Thymus (tissue), 11 donors: ENCODE data around the gene FARS2. TPM values are rescaled to one million over a fixed set of nuclear protein-coding genes. Genes with fewer than 3 reads are reported as not detected.

ENCODE experiments used
- DNase-seq, 9 donors: peaks; one replicate each; pipeline ENCODE4 v3.0.0-alpha.2; 2013; ENCODE audit warnings: low spot score in 9 of 9, low read depth in 6 of 9, missing footprints in 1 of 9
- H3K27ac ChIP-seq, 2 donors: one replicate each; pipeline ENCODE4 v1.5.1; 2013; ENCODE audit warnings: control low read depth in 1 of 2, low read depth in 1 of 2, low read length in 1 of 2, mild to moderate bottlenecking in 1 of 2, moderate library complexity in 1 of 2
- H3K27me3 ChIP-seq, 2 donors: one replicate each; pipeline ENCODE4 v1.5.1; 2013; ENCODE audit warnings: low read length in 1 of 2; ENCODE audit not compliant: control insufficient read depth in 2 of 2, insufficient read depth in 1 of 2
- H3K36me3 ChIP-seq, 2 donors: one replicate each; pipeline ENCODE4 v1.5.1; 2013; ENCODE audit warnings: low read length in 1 of 2, mild to moderate bottlenecking in 1 of 2, moderate library complexity in 1 of 2; ENCODE audit not compliant: control insufficient read depth in 2 of 2, insufficient read depth in 2 of 2
- H3K4me1 ChIP-seq, 2 donors: one replicate each; pipeline ENCODE4 v1.5.1; 2013; ENCODE audit warnings: low read length in 2 of 2; ENCODE audit not compliant: control insufficient read depth in 2 of 2, insufficient read depth in 2 of 2
- H3K4me3 ChIP-seq, 2 donors: one replicate each; pipeline ENCODE4 v1.5.1; 2013; ENCODE audit warnings: low read length in 2 of 2, control low read depth in 1 of 2, mild to moderate bottlenecking in 1 of 2
- H3K9me3 ChIP-seq, 2 donors: one replicate each; pipeline ENCODE4 v1.5.1; 2013; ENCODE audit warnings: low read length in 1 of 2, mild to moderate bottlenecking in 1 of 2; ENCODE audit not compliant: control insufficient read depth in 2 of 2, insufficient read depth in 1 of 2
- WGBS: extraction: QIAGEN DNeasy Blood & Tissue Kit; methylation state at CpG from one replicate; pipeline ENCODE4 v1.1.7; 2013; 5-methylcytosine and 5-hydroxymethylcytosine counted together
- polyA plus RNA-seq: library from polyadenylated mRNA; stranded (reverse); fragments of 200-250 nt; gene quantifications from one replicate; pipeline ENCODE4 v1.2.3, GENCODE V29; 2013
- total RNA-seq: library from RNA; stranded (reverse); fragments of 120-200 nt; gene quantifications from one replicate; pipeline ENCODE4 v1.2.4, GENCODE V29; 2013
- donor health status: healthy.

Gene FARS2
- total and polyA plus RNA-seq, 2 donors: 10.5 to 23.2 TPM

- no peak overlapping the region for H3K4me3 ChIP-seq
- no peaks in the 10 kb centered on the region for H3K36me3 ChIP-seq
- H3K27ac ChIP-seq: no peak overlapping the region
- peaks cover 7 to 37% of the 10 kb centered on the region in 2 donors for H3K4me1 ChIP-seq
- no peaks in the 10 kb centered on the region for H3K27me3 ChIP-seq
- no peaks in the 10 kb centered on the region for H3K9me3 ChIP-seq
- 98% methylated on average over 5 of the region's 5 CpGs for WGBS
- DNase-seq: no peak
Measured at GRCh38 chr6:5814116-5814515, 552.8 kb downstream of the FARS2 start.

GRCh38 chr6:5814901-5815300, 553.6 kb downstream of the FARS2 start:
- Histone ChIP-seq H3K27ac (no peak overlapping the region), H3K27me3 (no peaks in the 10 kb centered on the region), H3K4me1 (peaks cover 3 to 30% of the 10 kb centered on the region in 2 donors), H3K36me3 (no peaks in the 10 kb centered on the region), H3K9me3 (no peaks in the 10 kb centered on the region), H3K4me3 (no peak overlapping the region)
- 98% methylated on average over 9 of the region's 9 CpGs for WGBS
- DNase-seq: no peak

- no peaks in the 10 kb centered on the region for H3K36me3 ChIP-seq
- H3K4me3 ChIP-seq: no peak overlapping the region
- peaks cover 0 to 7% of the 10 kb centered on the region in 2 donors for H3K9me3 ChIP-seq
- H3K27me3 ChIP-seq: no peaks in the 10 kb centered on the region
- H3K4me1 ChIP-seq: peaks cover 0 to 9% of the 10 kb centered on the region in 2 donors
- 95% methylated on average over 3 of the region's 3 CpGs for whole genome bisulfite sequencing
- H3K27ac ChIP-seq: no peak overlapping the region
- no peak for DNase-seq
Measured at GRCh38 chr6:5817869-5818268, 556.6 kb downstream of the FARS2 start.

DNA sequence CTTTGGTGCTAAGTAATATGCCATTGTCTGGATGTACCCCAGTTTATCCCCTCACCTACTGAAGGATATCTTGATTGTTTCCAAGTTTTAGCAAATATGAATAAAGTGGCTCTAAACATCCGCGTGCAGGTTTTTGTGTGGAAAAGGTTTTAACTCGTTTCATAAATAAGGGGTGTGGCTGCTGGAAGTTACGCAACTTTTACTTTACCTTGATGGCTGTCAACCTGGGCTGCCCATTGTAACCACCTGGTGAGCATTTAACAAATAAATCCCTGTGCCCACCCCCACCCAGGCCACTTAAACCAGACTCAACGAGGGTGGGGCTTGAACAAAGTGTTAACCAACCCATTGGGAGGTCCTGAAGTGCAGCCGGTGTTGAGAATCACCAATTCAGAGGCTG, 557.6 kb downstream of the FARS2 start:
- WGBS: 90% methylated on average over 6 of the region's 6 CpGs
- DNase-seq: no peak
- Histone ChIP-seq H3K27me3 (no peaks in the 10 kb centered on the region), H3K27ac (no peak overlapping the region), H3K9me3 (peaks cover 0 to 7% of the 10 kb centered on the region in 2 donors), H3K36me3 (no peaks in the 10 kb centered on the region), H3K4me3 (no peak overlapping the region), H3K4me1 (peaks cover 0 to 3% of the 10 kb centered on the region in 2 donors)

Other genes with a start within 250 kb of the FARS2 start
- 1.5 TPM for gene PPP1R3G, start 176.2 kb upstream of the FARS2 start, total RNA-seq
- gene PPP1R3G, start 176.2 kb upstream of the FARS2 start, polyA plus RNA-seq: 0.75 TPM
- gene LYRM4, start 563 bp upstream of the FARS2 start, total RNA-seq: 33.7 TPM
- 31.6 TPM for gene LYRM4, start 563 bp upstream of the FARS2 start, polyA plus RNA-seq